MM.1S (cell line): ENCODE data around the gene DNAAF3.

Experiments
- EZH2 ChIP-seq: fragments of 300-600 bp; sonication (generic); optimal IDR thresholded peaks from 2 replicates; pipeline ENCODE3; 2017; ENCODE audit warnings: low read depth, mild to moderate bottlenecking, antibody characterized with exemption, low read length, mixed read lengths
- TF ChIP-seq, protein P1 (sequence below): fragments of 300-600 bp; sonication (generic); IDR thresholded peaks from 2 replicates; pipeline ENCODE4 v1.5.1; 2016; ENCODE audit warnings: antibody characterized with exemption, low read length, mixed read lengths

DNA sequence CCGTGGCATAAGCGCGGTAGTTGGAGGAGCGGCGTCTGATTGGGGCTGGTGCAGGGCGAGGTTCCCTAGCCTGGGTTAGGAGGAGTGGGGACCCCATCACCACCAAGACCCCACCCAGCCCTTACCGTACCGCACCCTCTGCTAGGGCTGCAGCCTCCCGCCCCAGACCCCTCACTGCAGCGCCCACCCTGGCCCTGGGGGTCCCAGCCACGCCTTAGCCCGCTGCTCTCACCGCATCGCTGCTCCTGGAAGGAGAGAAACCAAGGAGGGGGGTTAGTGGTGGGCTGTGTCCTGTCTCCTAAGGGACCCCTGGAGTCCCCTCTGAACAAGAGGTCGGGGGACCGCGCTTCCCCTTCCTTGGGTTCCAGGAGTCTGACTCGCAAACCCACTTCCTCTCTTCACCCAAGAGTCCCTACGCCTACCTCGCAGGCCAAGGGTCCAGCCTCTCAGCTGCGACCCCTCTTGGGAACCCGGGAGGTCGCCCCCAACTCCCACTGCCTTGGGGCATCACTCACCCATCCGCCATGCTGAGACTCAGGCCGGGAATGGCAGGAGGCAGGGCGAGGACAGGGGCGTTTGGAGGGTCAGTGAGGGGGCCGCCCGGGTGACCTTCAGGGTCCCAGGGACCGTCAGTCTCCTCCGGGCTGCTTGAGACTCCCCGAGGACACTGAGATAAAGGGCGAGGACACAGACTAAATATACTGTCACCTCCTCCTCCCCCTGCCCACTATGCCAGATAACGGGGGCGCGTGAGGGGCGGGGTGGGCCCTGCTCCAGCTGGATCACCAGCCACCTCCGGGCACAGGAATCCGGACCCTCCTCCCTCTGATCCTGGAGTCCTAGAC, 9.1 kb downstream of the DNAAF3 start, which contains the start of gene TNNI3:
- TF ChIP-seq EZH2 = no peak
- TF ChIP-seq, protein P1, sequence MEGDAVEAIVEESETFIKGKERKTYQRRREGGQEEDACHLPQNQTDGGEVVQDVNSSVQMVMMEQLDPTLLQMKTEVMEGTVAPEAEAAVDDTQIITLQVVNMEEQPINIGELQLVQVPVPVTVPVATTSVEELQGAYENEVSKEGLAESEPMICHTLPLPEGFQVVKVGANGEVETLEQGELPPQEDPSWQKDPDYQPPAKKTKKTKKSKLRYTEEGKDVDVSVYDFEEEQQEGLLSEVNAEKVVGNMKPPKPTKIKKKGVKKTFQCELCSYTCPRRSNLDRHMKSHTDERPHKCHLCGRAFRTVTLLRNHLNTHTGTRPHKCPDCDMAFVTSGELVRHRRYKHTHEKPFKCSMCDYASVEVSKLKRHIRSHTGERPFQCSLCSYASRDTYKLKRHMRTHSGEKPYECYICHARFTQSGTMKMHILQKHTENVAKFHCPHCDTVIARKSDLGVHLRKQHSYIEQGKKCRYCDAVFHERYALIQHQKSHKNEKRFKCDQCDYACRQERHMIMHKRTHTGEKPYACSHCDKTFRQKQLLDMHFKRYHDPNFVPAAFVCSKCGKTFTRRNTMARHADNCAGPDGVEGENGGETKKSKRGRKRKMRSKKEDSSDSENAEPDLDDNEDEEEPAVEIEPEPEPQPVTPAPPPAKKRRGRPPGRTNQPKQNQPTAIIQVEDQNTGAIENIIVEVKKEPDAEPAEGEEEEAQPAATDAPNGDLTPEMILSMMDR = no peak
